IMR-90 (cell line): Measurements from ENCODE around the gene CCDC170. TPM values are rescaled to one million over a fixed set of nuclear protein-coding genes. Genes with fewer than 3 reads are reported as not detected.

Experiments
- ATAC-seq: fragments of 200-7000 bp; cut with Tn5 transposase; 2 replicates; pipeline ENCODE4 v1.9.1; 2020; ENCODE audit warnings: low read depth, mild to moderate bottlenecking, moderate library complexity
- BruUV-seq: library from RNA; stranded (reverse); fragments of 400-500 nt; replicated peaks from 2 replicates; lab custom pipeline; 2021; lab: Mats Ljungman, UMichigan
- CTCF ChIA-PET: fragments of 300-600 bp; formaldehyde crosslinking; extraction: SDS; loops from one replicate; lab custom pipeline; 2021; ENCODE audit warnings: antibody characterized with exemption; lab: Yijun Ruan, JAX
- POLR2A ChIA-PET: fragments of 300-600 bp; sonication (Branson Sonifier 250); formaldehyde crosslinking; loops from one replicate; lab custom pipeline; 2022; ENCODE audit warnings: antibody characterized with exemption; ENCODE audit not compliant: unreplicated experiment; lab: Charles Lee
- DNase-seq: peaks from one replicate; pipeline ENCODE4 v3.0.0; 2013
- H2AFZ ChIP-seq: replicated peaks from 2 replicates; pipeline ENCODE3; 2013; ENCODE audit warnings: low read length, mild to moderate bottlenecking; ENCODE audit not compliant: poor library complexity
- H2AK5ac ChIP-seq: 2 replicates; pipeline ENCODE4 v1.6.1; 2013; ENCODE audit warnings: low read depth, low read length, inconsistent platforms
- H2AK9ac ChIP-seq: replicated peaks from 2 replicates; pipeline ENCODE3; 2013; ENCODE audit warnings: mild to moderate bottlenecking, low read depth, low read length, moderate library complexity; ENCODE audit not compliant: poor library complexity
- H2BK120ac ChIP-seq: 2 replicates; pipeline ENCODE4 v1.6.1; 2013; ENCODE audit warnings: low read depth, low read length, inconsistent platforms
- H2BK15ac ChIP-seq: 3 replicates; pipeline ENCODE4 v1.6.1; 2013; ENCODE audit warnings: low read depth, low read length, inconsistent platforms
- H2BK20ac ChIP-seq: 2 replicates; pipeline ENCODE4 v1.6.1; 2013; ENCODE audit warnings: low read depth, mild to moderate bottlenecking, inconsistent platforms, low read length, moderate library complexity
- H2BK5ac ChIP-seq: 2 replicates; pipeline ENCODE4 v1.6.1; 2013; ENCODE audit warnings: mild to moderate bottlenecking, low read depth, low read length, inconsistent platforms; ENCODE audit not compliant: poor library complexity, severe bottlenecking
- H3K14ac ChIP-seq: replicated peaks from 2 replicates; pipeline ENCODE4 v1.6.1; 2013; ENCODE audit warnings: low read depth, low read length, inconsistent platforms
- H3K18ac ChIP-seq: 2 replicates; pipeline ENCODE4 v1.6.1; 2013; ENCODE audit warnings: low read depth, low read length, control low read depth
- H3K23ac ChIP-seq: 2 replicates; pipeline ENCODE4 v1.6.1; 2013; ENCODE audit warnings: low read depth, low read length, inconsistent platforms
- H3K27ac ChIP-seq: 2 replicates; pipeline ENCODE4 v1.5.1; 2013; ENCODE audit warnings: mild to moderate bottlenecking, control low read depth, low read length; ENCODE audit not compliant: insufficient read depth
- H3K27me3 ChIP-seq: 2 replicates; pipeline ENCODE4 v1.6.1; 2013; ENCODE audit warnings: low read length; ENCODE audit not compliant: control insufficient read depth, insufficient read depth
- H3K36me3 ChIP-seq: 2 replicates; pipeline ENCODE4 v1.6.1; 2013; ENCODE audit warnings: low read length, mixed read lengths; ENCODE audit not compliant: control insufficient read depth, insufficient read depth
- H3K4ac ChIP-seq: 2 replicates; pipeline ENCODE4 v1.6.1; 2013; ENCODE audit warnings: low read depth, low read length, inconsistent platforms
- H3K4me1 ChIP-seq: 2 replicates; pipeline ENCODE4 v1.6.1; 2013; ENCODE audit warnings: low read length, mixed read lengths; ENCODE audit not compliant: control insufficient read depth, insufficient read depth
- H3K4me2 ChIP-seq: 2 replicates; pipeline ENCODE4 v1.6.1; 2013; ENCODE audit warnings: low read depth, mild to moderate bottlenecking, control low read depth, low read length, moderate library complexity
- H3K4me3 ChIP-seq: 2 replicates; pipeline ENCODE4 v1.5.1; 2013; ENCODE audit warnings: low read depth, mild to moderate bottlenecking, control low read depth, low read length, moderate library complexity; ENCODE audit not compliant: insufficient read depth
- H3K56ac ChIP-seq: 2 replicates; pipeline ENCODE4 v1.6.1; 2013; ENCODE audit warnings: low read length, inconsistent platforms; ENCODE audit not compliant: insufficient read depth; ENCODE audit errors: extremely low read depth
- H3K79me1 ChIP-seq, 2 experiments: 2 replicates each; pipeline ENCODE4 v1.6.1; 2013; ENCODE audit warnings: low read length in 2 of 2, inconsistent platforms in 1 of 2, low read depth in 1 of 2
- H3K9ac ChIP-seq: 2 replicates; pipeline ENCODE4 v1.6.1; 2013; ENCODE audit warnings: low read depth, low read length, control low read depth
- H3K9me1 ChIP-seq: 2 replicates; pipeline ENCODE4 v1.6.1; 2013; ENCODE audit warnings: low read length, inconsistent platforms; ENCODE audit not compliant: insufficient read depth
- H3K9me3 ChIP-seq: 2 replicates; pipeline ENCODE4 v1.6.1; 2013; ENCODE audit warnings: low read length; ENCODE audit not compliant: control insufficient read depth, insufficient read depth
- H4K20me1 ChIP-seq: 2 replicates; pipeline ENCODE4 v1.6.1; 2013; ENCODE audit warnings: low read length, inconsistent platforms; ENCODE audit not compliant: insufficient read depth
- H4K5ac ChIP-seq: 2 replicates; pipeline ENCODE4 v1.6.1; 2013; ENCODE audit warnings: mild to moderate bottlenecking, low read depth, low read length, control low read depth
- H4K8ac ChIP-seq, 2 experiments: 2 replicates each; pipeline ENCODE4 v1.6.1; 2013; ENCODE audit warnings: low read depth in 2 of 2, low read length in 2 of 2, control low read depth in 1 of 2, inconsistent platforms in 1 of 2
- H4K91ac ChIP-seq: 2 replicates; pipeline ENCODE4 v1.6.1; 2013; ENCODE audit warnings: low read depth, low read length, inconsistent platforms; ENCODE audit not compliant: insufficient read depth
- BHLHE40 ChIP-seq: fragments of 150-350 bp; IDR thresholded peaks from 2 replicates; pipeline ENCODE4 v1.6.1; 2016; ENCODE audit warnings: mild to moderate bottlenecking, low read depth, low read length
- CEBPB ChIP-seq: IDR thresholded peaks from 2 replicates; pipeline ENCODE4 v1.6.1; 2012; ENCODE audit warnings: low read depth, low read length, improper control_type of control experiment
- CTCF ChIP-seq: conservative IDR thresholded peaks from 2 replicates; pipeline ENCODE4 v1.5.1; 2012; ENCODE audit warnings: mild to moderate bottlenecking, low read depth, low read length, improper control_type of control experiment
- WGBS, 2 experiments: methylation state at CpG; one replicate each; pipeline versions ENCODE4 v1.1.5 to v1.1.7; 2013; ENCODE audit warnings: missing lambda C conversion rate in 2 of 2; ENCODE audit not compliant: insufficient read length in 1 of 2; ENCODE audit errors: extremely low coverage in 2 of 2; 5-methylcytosine and 5-hydroxymethylcytosine counted together
- dilution Hi-C: fragments of 300-500 bp; cut with HindIII; formaldehyde crosslinking; loops from one replicate; pipeline ENCODE4 v1.14.3; 2018; ENCODE audit warnings: low sequenced_read_pairs; ENCODE audit not compliant: unreplicated experiment
- in situ Hi-C: fragments of 300-500 bp; cut with MboI; formaldehyde crosslinking; loops from 3 replicates; pipeline ENCODE4 v1.14.3; 2019; ENCODE audit warnings: low sequenced_read_pairs, inconsistent platforms, mixed read lengths
- intact Hi-C: fragments of 100-400 bp; cut with micrococcal nuclease; formaldehyde crosslinking; loops from 2 replicates; pipeline ENCODE4 v1.10.0; 2022
- polyA plus RNA-seq, 3 experiments: library from polyadenylated mRNA; depleted of rRNA; stranded (reverse); fragments of >200 nt; gene quantifications; 2 replicates each; pipeline ENCODE4 v1.2.3, GENCODE V29; 2012; ENCODE audit warnings: low replicate concordance in 1 of 3
- total RNA-seq: library from RNA; depleted of rRNA; stranded (reverse); fragments of >200 nt; gene quantifications from 2 replicates; pipeline ENCODE4 v1.2.3, GENCODE V29; 2012

Gene CCDC170
- total and polyA plus RNA-seq, 2 of the 4 experiments (the other 2 are of a cell fraction), result 0.12 to 0.54 TPM

GRCh38 chr6:151461673-151462072 lies 32.1 kb upstream of the CCDC170 start:
- intact Hi-C loops (no loop called here), dilution Hi-C loops (no loop called here), in situ Hi-C loops (no loop called here)
- ATAC-seq (no peak), DNase-seq (no peak)
- no peak overlapping the region for H3K4ac ChIP-seq
- BruUV-seq, result no TSS peak
- H2BK15ac ChIP-seq, result no peak overlapping the region
- 80% methylated on average over 1 of the region's 4 CpGs; no CpG with 5 or more reads in 1 of the 2 experiments for WGBS, 2 experiments
- no peak overlapping the region for H2AFZ ChIP-seq
- H2BK120ac ChIP-seq, result no peak overlapping the region
- no peaks in the 10 kb centered on the region for H3K4me1 ChIP-seq
- no peak overlapping the region for H3K23ac ChIP-seq
- H2BK20ac ChIP-seq, result no peak overlapping the region
- H3K27ac ChIP-seq, result no peak overlapping the region
- H4K91ac ChIP-seq, result no peak overlapping the region
- H3K9ac ChIP-seq, result no peak overlapping the region
- H4K8ac ChIP-seq, result no peak overlapping the region
- H3K18ac ChIP-seq, result no peak overlapping the region
- no peak overlapping the region for H3K14ac ChIP-seq
- H3K9me1 ChIP-seq, result no peaks in the 10 kb centered on the region
- peaks cover 18% of the 10 kb centered on the region for H3K36me3 ChIP-seq
- CTCF ChIA-PET, result no interaction called here
- H3K4me3 ChIP-seq, result no peak overlapping the region
- H2AK9ac ChIP-seq, result no peak overlapping the region
- H2BK5ac ChIP-seq, result no peak overlapping the region
- no peaks in the 10 kb centered on the region for H4K20me1 ChIP-seq
- TF ChIP-seq CEBPB (peak; percentile 82), BHLHE40 (no peak), CTCF (no peak)
- POLR2A ChIA-PET, result no interaction called here
- no peak overlapping the region for H4K5ac ChIP-seq
- H3K9me3 ChIP-seq, result no peaks in the 10 kb centered on the region
- H3K79me1 ChIP-seq, result peaks cover 16 to 24% of the 10 kb centered on the region in 2 experiments
- no peak overlapping the region for H3K4me2 ChIP-seq
- no peak overlapping the region for H3K56ac ChIP-seq
- H3K27me3 ChIP-seq, result no peaks in the 10 kb centered on the region
- no peak overlapping the region for H2AK5ac ChIP-seq
